Bone marrow (tissue), 2 donors: ENCODE data around the gene IL23A.

Experiments
- DNase-seq, 2 donors: peaks; one replicate each; lab custom pipeline; 2025; lab: John Stamatoyannopoulos, UW

Gene IL23A

DNA sequence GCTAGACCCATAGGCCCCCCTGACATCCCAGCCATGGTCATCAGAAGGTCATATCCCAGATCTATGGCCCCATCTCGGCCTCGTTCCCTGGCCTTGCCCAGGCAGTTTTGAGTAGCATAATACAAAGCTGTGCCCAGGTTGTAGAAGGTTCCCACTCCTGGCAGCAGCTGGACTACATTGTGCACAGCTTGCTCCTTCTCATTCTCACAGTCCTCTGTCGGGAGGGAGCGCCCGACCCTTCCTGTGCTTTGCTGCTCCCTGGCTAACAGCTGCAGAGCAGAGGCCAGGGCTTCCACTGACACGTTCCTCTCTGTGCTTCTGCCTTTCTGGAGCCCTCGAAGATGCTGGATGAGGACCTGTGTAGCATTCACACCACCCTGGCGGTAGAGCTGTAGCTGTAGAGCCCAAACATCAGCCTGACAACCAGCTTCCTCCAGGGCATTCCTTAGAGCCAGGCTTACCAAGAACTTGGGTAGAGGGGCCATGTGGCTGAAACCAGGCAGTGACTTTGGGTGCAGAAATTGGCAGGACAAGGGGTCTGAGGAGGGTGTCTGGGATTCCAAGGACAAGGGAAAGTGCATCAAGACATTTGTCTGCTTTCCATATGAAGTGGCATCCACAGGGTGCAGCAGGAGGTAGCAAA is 22.9 kb downstream of the IL23A start:
- no peak for DNase-seq

DNA sequence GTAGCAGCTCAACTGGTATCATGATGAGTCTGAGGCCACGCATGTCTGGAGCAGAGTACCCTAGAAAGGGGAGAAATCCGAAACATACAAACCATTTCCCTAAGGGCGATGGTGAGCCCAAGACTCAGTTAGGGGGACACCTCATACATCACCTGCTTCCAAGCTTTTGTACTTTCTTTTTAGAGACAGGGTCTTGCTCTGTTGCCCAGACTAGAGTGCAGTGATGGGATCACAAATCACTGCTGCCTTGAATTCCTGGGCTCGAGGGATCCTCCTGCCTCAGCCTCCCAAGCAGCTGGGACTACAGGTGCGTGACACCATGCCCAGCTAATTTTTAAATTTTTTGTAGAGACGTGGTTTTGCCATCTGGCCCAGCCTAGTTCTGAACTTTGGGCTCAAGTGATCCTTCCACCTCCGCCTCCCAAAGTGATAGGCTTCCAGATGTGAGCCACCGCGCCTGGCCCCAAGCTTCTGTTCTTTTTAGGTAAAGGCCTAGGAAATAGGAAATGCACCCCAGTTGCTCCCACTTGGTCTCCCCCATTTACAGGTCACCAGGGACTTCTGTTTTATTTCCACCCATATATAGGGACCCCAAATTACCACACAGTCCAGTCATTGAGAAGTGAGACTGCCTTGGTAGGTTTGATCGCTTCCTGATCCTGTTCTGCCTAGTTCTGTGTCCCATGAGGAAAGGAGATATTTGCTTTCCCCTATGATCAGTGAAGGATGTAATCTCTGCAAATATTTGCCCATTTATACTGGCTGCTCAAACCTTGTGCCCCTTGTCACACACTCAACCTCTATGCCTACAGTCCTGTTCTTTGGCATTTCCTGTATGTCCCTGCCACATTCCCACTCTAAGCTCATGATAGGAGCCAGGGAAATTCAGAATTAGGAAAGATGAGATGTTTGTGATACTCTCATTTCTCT is 23.7 kb downstream of the IL23A start, which contains the start of gene APOF:
TSS of gene APOF (minus strand) at position 728 of the 930 bp plus-strand sequence. CDS start at position 616, 112 bp downstream.
- DNase-seq: no peak

DNA sequence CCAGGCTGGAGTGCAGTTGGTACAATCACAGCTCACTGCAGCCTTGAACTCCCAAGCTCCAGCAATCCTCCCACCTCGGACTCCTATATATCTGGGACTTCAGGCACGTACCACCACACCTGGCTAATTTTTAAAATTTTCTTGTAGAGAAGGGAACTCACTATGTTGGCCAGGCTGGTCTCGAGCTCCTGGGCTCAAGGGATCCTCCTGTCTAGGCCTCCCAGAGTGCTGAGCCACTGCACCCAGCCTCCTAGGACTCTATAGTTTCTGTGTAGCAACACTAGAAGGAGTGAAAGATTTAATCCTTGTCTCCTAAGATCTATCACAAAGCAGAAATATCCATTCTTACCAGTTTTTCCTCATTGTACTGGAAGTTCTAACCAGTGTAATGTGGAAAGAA is 28.3 kb downstream of the IL23A start:
- no peak for DNase-seq

- no peak for DNase-seq
Measured at GRCh38 chr12:56373515-56373914, 34.8 kb downstream of the IL23A start.

- no peak for DNase-seq
Measured at GRCh38 chr12:56374726-56375597, 36.3 kb downstream of the IL23A start.

DNA sequence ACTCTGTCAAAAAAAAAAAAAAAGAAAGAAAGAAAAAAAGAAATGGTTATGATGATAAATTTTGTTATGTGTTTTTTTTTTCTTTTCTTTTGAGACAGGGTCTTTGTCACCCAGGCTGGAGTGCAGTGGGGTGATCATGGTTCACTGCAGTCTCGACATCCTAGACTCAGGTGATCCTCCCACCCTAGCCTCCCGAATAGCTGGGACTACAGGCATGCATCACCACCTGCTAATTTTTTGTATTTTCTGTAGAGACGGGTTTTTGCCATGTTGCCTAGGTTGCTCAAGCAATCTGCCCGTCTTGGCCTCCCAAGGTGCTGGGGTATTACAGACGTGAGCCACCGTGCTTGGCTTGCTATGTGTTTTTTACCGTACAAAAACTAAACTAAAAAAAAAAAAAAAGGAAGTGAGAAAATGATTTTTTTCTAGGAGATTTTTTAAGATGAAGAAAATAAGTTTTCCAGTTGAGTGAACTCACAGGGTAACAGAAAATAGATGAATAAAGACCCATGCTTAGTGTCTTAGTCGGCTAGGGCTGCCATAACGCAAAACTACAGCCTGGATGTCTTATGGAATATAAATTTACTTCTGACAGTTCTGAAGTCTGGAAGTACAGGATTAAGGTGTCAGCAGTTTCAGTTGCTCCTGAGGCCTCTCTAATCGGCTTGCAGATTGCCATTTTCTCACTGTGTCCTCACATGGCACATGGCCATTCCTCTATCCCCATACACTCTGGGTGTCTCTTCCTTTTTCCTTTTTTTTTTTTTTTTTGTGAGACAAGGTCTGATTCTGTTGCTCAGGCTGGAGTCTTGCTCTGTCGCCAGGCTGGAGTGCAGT is 37.1 kb downstream of the IL23A start:
- no peak for DNase-seq

- no peak for DNase-seq
Measured at GRCh38 chr12:56377310-56377988, 38.8 kb downstream of the IL23A start.

DNA sequence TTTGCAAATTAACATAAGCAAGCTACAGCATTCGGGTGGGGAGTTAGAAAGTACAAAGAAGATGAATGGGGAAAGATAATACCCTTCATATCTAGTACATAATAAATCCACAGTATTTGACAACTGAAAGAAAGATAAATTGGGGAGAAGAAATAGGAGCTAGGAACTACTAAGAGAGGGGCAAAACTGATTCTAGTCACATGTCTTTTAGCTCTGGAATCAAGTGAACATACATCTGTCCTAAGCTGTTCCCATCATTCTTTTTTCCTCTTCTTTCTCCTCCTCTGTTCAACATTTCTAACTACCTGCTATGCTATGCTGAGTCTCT is 39.3 kb downstream of the IL23A start:
- DNase-seq: no peak

DNA sequence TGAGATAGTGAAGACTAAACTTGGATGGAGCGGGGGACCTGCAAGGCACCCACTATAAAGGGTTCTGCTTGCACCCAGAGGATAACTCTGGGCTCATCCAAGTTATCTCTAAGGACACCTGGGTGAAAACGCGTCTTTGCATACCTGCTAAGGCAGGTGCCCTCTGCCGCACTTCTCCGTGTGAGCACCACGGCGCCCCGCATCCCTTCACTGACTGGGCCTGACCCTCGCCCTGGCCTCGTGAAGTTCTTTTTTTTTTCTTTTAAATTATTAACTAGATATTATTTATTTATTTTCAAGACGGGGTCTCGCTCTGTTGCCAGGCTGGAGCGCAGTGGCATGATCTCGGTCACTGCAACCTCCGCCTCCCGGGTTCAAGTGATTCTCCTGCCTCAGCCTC is 43.9 kb downstream of the IL23A start:
- DNase-seq: no peak

DNA sequence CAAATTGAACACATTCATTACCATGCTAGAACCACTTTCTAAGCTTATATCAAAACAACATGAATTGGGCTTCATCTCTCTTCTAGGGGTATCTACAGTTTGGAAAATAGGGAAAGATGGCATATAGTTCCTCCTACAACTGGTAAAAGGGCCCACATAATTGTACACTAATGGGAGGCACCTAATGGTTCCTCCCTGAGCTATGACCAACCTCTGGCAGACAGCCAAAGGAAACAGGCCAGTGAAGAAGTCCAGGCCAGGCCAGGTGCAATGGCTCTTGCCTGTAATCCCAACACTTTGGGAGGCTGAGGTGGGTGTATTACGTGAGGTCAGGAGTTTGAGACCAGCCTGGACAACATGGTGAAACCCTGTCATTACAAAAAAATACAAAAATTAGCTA is 47.2 kb downstream of the IL23A start:
- DNase-seq: no peak

- DNase-seq: no peak
Measured at GRCh38 chr12:56387152-56387736, 48.6 kb downstream of the IL23A start.

DNA sequence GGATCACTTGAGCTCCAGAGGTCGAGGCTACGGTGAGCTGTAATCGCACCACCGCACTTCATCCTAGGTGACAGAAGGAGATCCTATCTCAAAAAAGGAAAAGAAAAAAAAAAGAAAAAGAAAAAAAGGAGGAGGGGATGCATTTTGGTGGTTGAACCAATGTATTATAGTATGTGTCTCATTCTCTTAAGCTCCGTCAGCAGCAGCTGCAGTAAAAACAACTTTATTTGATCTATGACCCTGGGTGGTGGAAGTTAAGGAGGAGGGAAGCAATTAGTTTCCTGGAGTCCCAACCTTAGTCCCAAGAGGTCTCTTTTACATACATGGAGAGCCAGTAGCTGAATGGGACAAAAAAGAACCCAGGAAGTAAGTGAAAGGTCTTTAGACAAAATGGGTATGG is 50.7 kb downstream of the IL23A start:
- DNase-seq: no peak
